Measurements from ENCODE around the gene VEZT. TPM values are rescaled to one million over a fixed set of nuclear protein-coding genes. Genes with fewer than 3 reads are reported as not detected.
A peak's percentile ranks its signal among the peaks of the same experiment; 100 is the strongest.

Gene VEZT
- total RNA-seq, 1 donor from 2014 or later: 57.4 TPM

DNA sequence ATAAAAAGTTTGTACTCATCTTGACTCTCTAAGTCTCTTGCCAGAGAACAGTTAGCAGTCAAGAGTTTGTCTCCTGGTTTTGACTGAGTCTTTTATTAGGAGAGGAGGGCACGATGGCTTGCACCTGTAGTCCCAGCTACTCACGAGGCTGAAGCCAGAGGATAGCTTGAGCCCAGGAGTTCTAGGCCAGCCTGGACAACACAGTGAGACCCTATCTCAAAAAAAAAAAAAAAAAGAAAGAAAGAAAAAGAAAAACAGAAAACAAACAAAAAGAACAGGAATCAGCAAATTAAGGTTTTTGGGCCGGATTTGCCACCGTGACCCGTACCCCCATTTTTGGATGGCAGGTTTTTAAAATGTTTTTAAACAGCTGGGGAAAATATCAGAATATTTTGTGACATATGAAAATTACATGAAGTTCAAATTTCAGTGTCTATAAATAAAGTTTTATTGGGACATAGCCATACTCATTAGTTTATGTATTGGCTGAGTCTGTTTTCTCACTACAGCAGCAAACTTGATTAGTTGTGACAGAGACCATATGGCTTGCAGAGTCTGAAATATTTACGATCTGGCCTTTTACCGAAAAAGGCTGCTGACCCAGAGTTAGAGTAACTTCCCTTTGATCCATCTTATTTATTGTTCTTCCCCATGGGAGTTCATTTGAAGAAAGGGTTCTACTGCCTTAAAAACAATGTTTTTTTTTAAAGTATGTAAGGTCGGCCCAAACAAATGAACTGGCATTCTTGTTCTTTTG is 31.2 kb downstream of the VEZT start:
- Histone ChIP-seq H3K36me3 (ENCODE audit: control insufficient read depth, insufficient read depth, low read length) (no peaks in the 10 kb centered on the region), H3K4me3 (ENCODE audit: low read depth, low read length) (no peak overlapping the region), H3K27me3 (ENCODE audit: control insufficient read depth, insufficient read depth, low read length) (no peaks in the 10 kb centered on the region)
- DNase-seq (ENCODE audit: low read depth) (no peak), FAIRE-seq (no peak)
- TF ChIP-seq, protein P1, sequence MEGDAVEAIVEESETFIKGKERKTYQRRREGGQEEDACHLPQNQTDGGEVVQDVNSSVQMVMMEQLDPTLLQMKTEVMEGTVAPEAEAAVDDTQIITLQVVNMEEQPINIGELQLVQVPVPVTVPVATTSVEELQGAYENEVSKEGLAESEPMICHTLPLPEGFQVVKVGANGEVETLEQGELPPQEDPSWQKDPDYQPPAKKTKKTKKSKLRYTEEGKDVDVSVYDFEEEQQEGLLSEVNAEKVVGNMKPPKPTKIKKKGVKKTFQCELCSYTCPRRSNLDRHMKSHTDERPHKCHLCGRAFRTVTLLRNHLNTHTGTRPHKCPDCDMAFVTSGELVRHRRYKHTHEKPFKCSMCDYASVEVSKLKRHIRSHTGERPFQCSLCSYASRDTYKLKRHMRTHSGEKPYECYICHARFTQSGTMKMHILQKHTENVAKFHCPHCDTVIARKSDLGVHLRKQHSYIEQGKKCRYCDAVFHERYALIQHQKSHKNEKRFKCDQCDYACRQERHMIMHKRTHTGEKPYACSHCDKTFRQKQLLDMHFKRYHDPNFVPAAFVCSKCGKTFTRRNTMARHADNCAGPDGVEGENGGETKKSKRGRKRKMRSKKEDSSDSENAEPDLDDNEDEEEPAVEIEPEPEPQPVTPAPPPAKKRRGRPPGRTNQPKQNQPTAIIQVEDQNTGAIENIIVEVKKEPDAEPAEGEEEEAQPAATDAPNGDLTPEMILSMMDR (IDR thresholded peaks at IDR 0.05; ENCODE audit: insufficient read depth, low read length, severe bottlenecking): no peak

DNA sequence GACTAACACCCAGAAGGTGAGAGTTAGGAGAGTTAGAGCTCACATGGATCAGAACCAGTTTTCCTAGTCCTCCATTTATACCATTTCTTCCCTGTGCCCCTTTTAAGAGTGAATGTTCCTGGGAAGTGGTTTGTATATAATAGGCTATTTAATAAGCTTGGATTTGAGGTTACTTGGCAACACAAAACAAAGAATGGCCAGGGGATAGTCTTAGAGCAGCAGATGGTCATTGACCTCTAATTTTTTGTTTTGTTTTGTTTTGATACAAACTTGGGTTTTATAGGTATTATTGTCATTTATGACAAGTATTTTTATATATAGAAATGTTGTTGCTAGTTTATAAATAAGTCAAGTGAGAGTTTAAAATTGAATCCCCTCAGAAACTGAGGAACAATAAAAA is 35.8 kb downstream of the VEZT start:
- peaks cover 1% of the 10 kb centered on the region for H3K36me3 ChIP-seq (ENCODE audit: control insufficient read depth, insufficient read depth, low read length)
- H3K4me3 ChIP-seq (ENCODE audit: low read depth, low read length): no peak overlapping the region
- TF ChIP-seq, protein P1 (IDR thresholded peaks at IDR 0.05; ENCODE audit: insufficient read depth, low read length, severe bottlenecking): no peak
- FAIRE-seq (no peak), DNase-seq (ENCODE audit: low read depth) (no peak)
- no peaks in the 10 kb centered on the region for H3K27me3 ChIP-seq (ENCODE audit: control insufficient read depth, insufficient read depth, low read length)

GRCh38 chr12:95257541-95257940 is 39.9 kb downstream of the VEZT start:
- Histone ChIP-seq H3K4me3 (ENCODE audit: low read depth, low read length) (no peak overlapping the region), H3K36me3 (ENCODE audit: control insufficient read depth, insufficient read depth, low read length) (peaks cover 2% of the 10 kb centered on the region), H3K27me3 (ENCODE audit: control insufficient read depth, insufficient read depth, low read length) (no peaks in the 10 kb centered on the region)
- FAIRE-seq (no peak), DNase-seq (ENCODE audit: low read depth) (no peak)
- TF ChIP-seq, protein P1 (IDR thresholded peaks at IDR 0.05; ENCODE audit: insufficient read depth, low read length, severe bottlenecking): no peak

DNA sequence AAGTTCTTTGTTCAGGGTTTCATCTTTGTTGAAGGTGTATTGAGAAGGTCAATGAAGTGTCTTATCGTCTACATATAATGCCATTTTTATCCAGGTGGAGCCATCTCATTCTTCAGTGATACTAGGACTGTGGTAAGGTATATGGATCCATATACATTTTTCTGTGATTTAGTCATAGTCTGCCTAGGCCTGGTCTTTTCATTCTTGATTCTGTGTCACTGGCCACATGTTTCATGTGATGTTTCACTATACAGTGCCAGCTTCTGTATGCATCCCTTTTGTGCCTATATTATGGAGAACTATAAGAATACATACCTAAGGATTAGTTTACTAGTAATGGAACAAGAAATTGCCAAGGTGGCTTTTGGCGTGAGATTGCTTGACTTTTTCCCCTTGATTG is 40.5 kb downstream of the VEZT start:
- FAIRE-seq: no peak
- TF ChIP-seq, protein P1 (IDR thresholded peaks at IDR 0.05; ENCODE audit: insufficient read depth, low read length, severe bottlenecking): no peak
- Histone ChIP-seq H3K27me3 (ENCODE audit: control insufficient read depth, insufficient read depth, low read length) (no peaks in the 10 kb centered on the region), H3K36me3 (ENCODE audit: control insufficient read depth, insufficient read depth, low read length) (peaks cover 4% of the 10 kb centered on the region), H3K4me3 (ENCODE audit: low read depth, low read length) (no peak overlapping the region)
- peak; percentile 66 for DNase-seq (ENCODE audit: low read depth)

GRCh38 chr12:95258803-95259202 is 41.2 kb downstream of the VEZT start:
- no peaks in the 10 kb centered on the region for H3K27me3 ChIP-seq (ENCODE audit: control insufficient read depth, insufficient read depth, low read length)
- TF ChIP-seq, protein P1 (IDR thresholded peaks at IDR 0.05; ENCODE audit: insufficient read depth, low read length, severe bottlenecking): no peak
- H3K4me3 ChIP-seq (ENCODE audit: low read depth, low read length): no peak overlapping the region
- DNase-seq (ENCODE audit: low read depth): no peak
- H3K36me3 ChIP-seq (ENCODE audit: control insufficient read depth, insufficient read depth, low read length): peaks cover 8% of the 10 kb centered on the region
- FAIRE-seq: no peak

DNA sequence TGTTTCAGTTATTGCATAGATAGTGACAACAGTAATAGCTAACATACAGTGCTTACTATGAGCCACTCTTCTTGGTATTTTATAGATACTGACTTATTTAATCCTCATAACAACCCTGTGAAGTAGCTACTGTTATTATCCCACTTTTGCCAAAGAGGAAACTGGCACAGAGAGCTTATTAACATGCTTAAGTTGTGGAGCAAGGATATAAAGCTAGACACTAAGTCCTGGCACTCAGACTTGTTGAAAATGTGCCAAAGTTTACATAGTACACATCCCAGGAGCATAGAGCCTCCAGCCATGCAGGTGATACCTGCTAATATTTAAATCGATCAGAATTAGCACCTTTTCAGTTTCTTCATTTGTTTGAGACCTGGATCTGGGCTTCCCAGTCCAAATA is 41.8 kb downstream of the VEZT start:
- Histone ChIP-seq H3K27me3 (ENCODE audit: control insufficient read depth, insufficient read depth, low read length) (no peaks in the 10 kb centered on the region), H3K4me3 (ENCODE audit: low read depth, low read length) (no peak overlapping the region), H3K36me3 (ENCODE audit: control insufficient read depth, insufficient read depth, low read length) (peaks cover 8% of the 10 kb centered on the region)
- TF ChIP-seq, protein P1 (IDR thresholded peaks at IDR 0.05; ENCODE audit: insufficient read depth, low read length, severe bottlenecking): no peak
- DNase-seq (ENCODE audit: low read depth): no peak
- FAIRE-seq: no peak
